Measurements from ENCODE around the gene CCT3. TPM values are rescaled to one million over a fixed set of nuclear protein-coding genes. Genes with fewer than 3 reads are reported as not detected.

CCT3 gene
- total and polyA plus RNA-seq, 10 of the 15 experiments (the other 5 are each of a cell fraction or from before 2014, with no cell fraction given): 319 to 585 (median 427) TPM

DNA sequence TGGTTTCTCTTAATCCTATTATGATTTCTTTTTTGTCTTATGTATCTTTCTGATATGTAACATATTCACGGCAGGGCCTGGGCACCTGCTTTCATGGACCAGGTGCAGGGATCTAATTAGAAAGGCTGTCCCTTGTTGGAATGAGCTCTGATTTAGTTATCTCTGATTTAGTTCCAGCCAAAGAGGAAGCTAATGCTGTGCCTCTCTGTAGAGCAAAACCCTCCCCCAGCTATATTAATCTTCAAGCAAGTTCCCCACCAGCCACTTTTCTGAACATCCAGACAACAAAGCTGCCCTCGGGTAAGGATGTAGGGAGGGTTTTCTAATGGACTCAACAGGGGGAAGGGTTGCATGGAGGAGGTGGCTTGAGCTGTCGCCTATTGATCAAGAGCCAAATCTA, 6.3 kb upstream of the CCT3 start:
- no TSS peak for BruUV-seq (replicated peaks)
- ChIA-PET POLR2A (interaction anchor here (0.5 to 0.8 kb wide), 2 partner anchors 36 to 123 kb away, joined by 3 to 6 read pairs; no protein-coding TSS in a partner anchor), SMC1A (ENCODE audit: uncharacterized antibody, unreplicated experiment) (interaction anchor here (0.7 to 1.4 kb wide), 4 partner anchors 12 to 102 kb away, joined by 3 to 5 read pairs (median 4); no protein-coding TSS in a partner anchor), RAD21 (ENCODE audit: unreplicated experiment) (no interaction called here), CTCF (interaction anchor here (0.6 to 2.1 kb wide), 8 partner anchors 8 to 102 kb away, joined by 3 to 8 read pairs (median 6); partner anchors contain the start of gene BGLAP)
- no peaks in the 10 kb centered on the region for H3K36me3 ChIP-seq (ENCODE audit: control insufficient read depth in 2 of 2, insufficient read depth in 2 of 2, low read length in 1 of 2)
- H3K79me2 ChIP-seq (ENCODE audit: control insufficient read depth, insufficient read depth, low read length): no peaks in the 10 kb centered on the region
- DNase-seq (ENCODE audit: low read depth, low spot score): no peak
- no peaks in the 10 kb centered on the region for H3K4me1 ChIP-seq (ENCODE audit: control insufficient read depth, insufficient read depth, low read length)
- H4K20me1 ChIP-seq (ENCODE audit: control insufficient read depth, insufficient read depth): no peaks in the 10 kb centered on the region
- H3K9ac ChIP-seq (ENCODE audit: control insufficient read depth, insufficient read depth, low read length): no peak overlapping the region
- no peak for FAIRE-seq
- H3K9me3 ChIP-seq (replicated peaks; ENCODE audit: control insufficient read depth, insufficient read depth, low read length): no peaks in the 10 kb centered on the region
- no peak overlapping the region for H2AFZ ChIP-seq (ENCODE audit: control insufficient read depth, low read depth, low read length)
- H3K27ac ChIP-seq (ENCODE audit: control insufficient read depth, insufficient read depth): no peak overlapping the region
- H3K4me3 ChIP-seq: no peak overlapping the region
- TF ChIP-seq ZBED1 (IDR thresholded peaks at IDR 0.05; ENCODE audit: borderline replicate concordance) (no peak), RCOR1 (conservative IDR thresholded peaks at IDR 0.05; ENCODE audit: low read depth, low read length) (no peak), GATAD2B (conservative IDR thresholded peaks at IDR 0.05; ENCODE audit: low read depth) (no peak), ATF7 (IDR thresholded peaks at IDR 0.05; ENCODE audit: low read depth) (no peak), SREBF2 (IDR thresholded peaks at IDR 0.05; ENCODE audit: low read length) (no peak), POLR2AphosphoS2 (IDR thresholded peaks at IDR 0.05; ENCODE audit: low read depth, low read length) (no peak), LARP7 (IDR thresholded peaks at IDR 0.05) (no peak), SUZ12 (IDR thresholded peaks at IDR 0.05; ENCODE audit: unreplicated experiment) (no peak), CREM (IDR thresholded peaks at IDR 0.05; ENCODE audit: low read depth) (no peak), EED (IDR thresholded peaks at IDR 0.05; ENCODE audit: low read depth) (no peak), SRF (IDR thresholded peaks at IDR 0.05; ENCODE audit: low read depth in 2 of 2, low read length in 2 of 2) (no peak), SIX5 (IDR thresholded peaks at IDR 0.05; ENCODE audit: low read depth, low read length, severe bottlenecking) (no peak), CREB1 (IDR thresholded peaks at IDR 0.05; ENCODE audit: low read depth) (no peak)
- TF ChIP-seq, protein P1, sequence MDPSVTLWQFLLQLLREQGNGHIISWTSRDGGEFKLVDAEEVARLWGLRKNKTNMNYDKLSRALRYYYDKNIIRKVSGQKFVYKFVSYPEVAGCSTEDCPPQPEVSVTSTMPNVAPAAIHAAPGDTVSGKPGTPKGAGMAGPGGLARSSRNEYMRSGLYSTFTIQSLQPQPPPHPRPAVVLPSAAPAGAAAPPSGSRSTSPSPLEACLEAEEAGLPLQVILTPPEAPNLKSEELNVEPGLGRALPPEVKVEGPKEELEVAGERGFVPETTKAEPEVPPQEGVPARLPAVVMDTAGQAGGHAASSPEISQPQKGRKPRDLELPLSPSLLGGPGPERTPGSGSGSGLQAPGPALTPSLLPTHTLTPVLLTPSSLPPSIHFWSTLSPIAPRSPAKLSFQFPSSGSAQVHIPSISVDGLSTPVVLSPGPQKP (IDR thresholded peaks at IDR 0.05; ENCODE audit: low read depth, low read length): no peak
- ATAC-seq: no peak
- H3K27me3 ChIP-seq (replicated peaks in 1 of 2; ENCODE audit: control insufficient read depth in 2 of 2, insufficient read depth in 2 of 2, low read length in 1 of 2): peaks cover 0 to 5% of the 10 kb centered on the region in 2 experiments; a peak in 1 of 4 replicates
- WGBS (ENCODE audit: insufficient coverage, insufficient replicate concordance, low lambda C conversion rate, missing lambda C conversion rate): 46% methylated on average over 3 of the region's 3 CpGs
- in situ Hi-C loops (cut with MboI) (no loop called here), intact Hi-C loops (cut with micrococcal nuclease; ENCODE audit: unreplicated experiment) (no loop called here)
- no peak overlapping the region for H3K4me2 ChIP-seq (ENCODE audit: control insufficient read depth, insufficient read depth)

All from GM12878 (cell line).